ENCODE measurements around the gene CSNK1G3. TPM values are rescaled to one million over a fixed set of nuclear protein-coding genes. Genes with fewer than 3 reads are reported as not detected.
"Not testable (repeated sequence)": the region's sequence is repeated elsewhere in the genome, so short reads cannot be mapped to it uniquely, and the experiment has no call there.

Gene CSNK1G3
- total RNA-seq, 1 experiment from 2014 or later = 21.6 TPM

- H3K4me3 ChIP-seq (ENCODE audit: low read length) = no peak overlapping the region
- TF ChIP-seq, protein P1, sequence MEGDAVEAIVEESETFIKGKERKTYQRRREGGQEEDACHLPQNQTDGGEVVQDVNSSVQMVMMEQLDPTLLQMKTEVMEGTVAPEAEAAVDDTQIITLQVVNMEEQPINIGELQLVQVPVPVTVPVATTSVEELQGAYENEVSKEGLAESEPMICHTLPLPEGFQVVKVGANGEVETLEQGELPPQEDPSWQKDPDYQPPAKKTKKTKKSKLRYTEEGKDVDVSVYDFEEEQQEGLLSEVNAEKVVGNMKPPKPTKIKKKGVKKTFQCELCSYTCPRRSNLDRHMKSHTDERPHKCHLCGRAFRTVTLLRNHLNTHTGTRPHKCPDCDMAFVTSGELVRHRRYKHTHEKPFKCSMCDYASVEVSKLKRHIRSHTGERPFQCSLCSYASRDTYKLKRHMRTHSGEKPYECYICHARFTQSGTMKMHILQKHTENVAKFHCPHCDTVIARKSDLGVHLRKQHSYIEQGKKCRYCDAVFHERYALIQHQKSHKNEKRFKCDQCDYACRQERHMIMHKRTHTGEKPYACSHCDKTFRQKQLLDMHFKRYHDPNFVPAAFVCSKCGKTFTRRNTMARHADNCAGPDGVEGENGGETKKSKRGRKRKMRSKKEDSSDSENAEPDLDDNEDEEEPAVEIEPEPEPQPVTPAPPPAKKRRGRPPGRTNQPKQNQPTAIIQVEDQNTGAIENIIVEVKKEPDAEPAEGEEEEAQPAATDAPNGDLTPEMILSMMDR (conservative IDR thresholded peaks at IDR 0.05; ENCODE audit: low read depth, low read length) = no peak
- TF ChIP-seq EZH2phosphoT487 (IDR thresholded peaks at IDR 0.05; ENCODE audit: borderline replicate concordance, low read length) = no peak
- no peak for TF ChIP-seq EZH2 (IDR thresholded peaks at IDR 0.05; ENCODE audit: low read length, unreplicated experiment)
- BruUV-seq (replicated peaks) = no TSS peak
- no peaks in the 10 kb centered on the region for H3K4me1 ChIP-seq (ENCODE audit: insufficient read depth, low read length)
- H4K20me1 ChIP-seq (ENCODE audit: low read length) = no peaks in the 10 kb centered on the region
- H3K9ac ChIP-seq (ENCODE audit: low read length) = no peak overlapping the region
- peaks cover 17% of the 10 kb centered on the region; the same call in 1 of the 2 replicates for H3K9me3 ChIP-seq (ENCODE audit: low read length)
- intact Hi-C loops (cut with micrococcal nuclease) = no loop called here
- H2AFZ ChIP-seq (ENCODE audit: low read length) = no peak overlapping the region
- no peak overlapping the region for H3K4me2 ChIP-seq (ENCODE audit: low read length)
- ChIA-PET CTCF (no interaction called here), POLR2A (ENCODE audit: unreplicated experiment) (no interaction called here)
- H3K79me2 ChIP-seq (ENCODE audit: low read length) = no peaks in the 10 kb centered on the region
- DNase-seq = no peak
- H3K36me3 ChIP-seq (ENCODE audit: low read depth, low read length) = no peaks in the 10 kb centered on the region
- no peak overlapping the region for H3K27ac ChIP-seq (ENCODE audit: low read length)
- H3K9me2 ChIP-seq (replicated peaks; ENCODE audit: low read length) = no peaks in the 10 kb centered on the region
- no peak for ATAC-seq
- no peaks in the 10 kb centered on the region for H3K27me3 ChIP-seq (ENCODE audit: low read length)
- H3F3A ChIP-seq (ENCODE audit: low read length, unreplicated experiment) = no peaks in the 10 kb centered on the region
These were observed 114.1 kb downstream of the CSNK1G3 start for GRCh38 chr5:123626051-123626450.

DNA sequence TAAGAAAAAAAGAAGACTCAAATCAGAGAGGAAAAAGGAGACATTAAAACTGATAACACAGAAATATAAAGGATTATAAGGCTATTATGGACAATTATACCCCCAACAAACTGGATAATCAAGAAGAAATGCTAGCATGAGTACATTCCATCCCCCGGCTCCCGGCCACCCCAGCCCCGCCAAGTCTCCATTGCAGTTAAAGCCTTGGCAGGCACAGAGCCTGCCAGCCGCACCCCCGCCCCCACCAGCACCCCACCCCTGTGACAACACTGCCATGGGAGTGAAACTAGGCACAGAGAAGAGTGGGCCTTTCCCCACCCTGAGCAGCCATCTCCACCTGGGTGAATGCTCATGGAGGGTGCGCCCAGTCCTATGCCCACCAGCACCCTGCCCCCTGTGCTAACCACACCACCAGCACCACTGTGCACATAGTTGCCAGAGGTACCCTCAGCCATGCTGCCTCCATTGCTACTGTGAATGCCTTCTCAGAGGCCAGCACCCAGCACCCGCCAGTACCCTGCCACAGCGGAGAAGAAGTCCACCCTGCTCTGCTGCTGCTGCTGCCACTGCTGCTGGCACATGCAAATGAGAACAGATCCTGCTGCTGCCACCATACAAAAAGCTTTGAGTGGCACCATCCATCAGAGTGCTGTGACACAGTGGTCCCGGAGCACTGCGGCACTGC, 117.0 kb downstream of the CSNK1G3 start:
- Histone ChIP-seq H3K27ac (ENCODE audit: low read length) (no peak overlapping the region), H2AFZ (ENCODE audit: low read length) (no peak overlapping the region), H3K9me3 (ENCODE audit: low read length) (peaks cover 17% of the 10 kb centered on the region; the same call in 1 of the 2 replicates), H3F3A (ENCODE audit: low read length, unreplicated experiment) (no peaks in the 10 kb centered on the region), H3K4me1 (ENCODE audit: insufficient read depth, low read length) (no peaks in the 10 kb centered on the region), H3K4me2 (ENCODE audit: low read length) (no peak overlapping the region), H3K27me3 (ENCODE audit: low read length) (no peaks in the 10 kb centered on the region), H3K79me2 (ENCODE audit: low read length) (no peaks in the 10 kb centered on the region), H3K9me2 (replicated peaks; ENCODE audit: low read length) (no peaks in the 10 kb centered on the region), H3K9ac (ENCODE audit: low read length) (no peak overlapping the region), H3K36me3 (ENCODE audit: low read depth, low read length) (no peaks in the 10 kb centered on the region), H4K20me1 (ENCODE audit: low read length) (no peaks in the 10 kb centered on the region), H3K4me3 (ENCODE audit: low read length) (no peak overlapping the region)
- no peak for DNase-seq
- ChIA-PET CTCF (no interaction called here), POLR2A (ENCODE audit: unreplicated experiment) (no interaction called here)
- no TSS peak for BruUV-seq (replicated peaks)
- no peak for ATAC-seq
- intact Hi-C loops (cut with micrococcal nuclease) = no loop called here
- TF ChIP-seq EZH2 (IDR thresholded peaks at IDR 0.05; ENCODE audit: low read length, unreplicated experiment) (no peak), EZH2phosphoT487 (IDR thresholded peaks at IDR 0.05; ENCODE audit: borderline replicate concordance, low read length) (no peak)
- TF ChIP-seq, protein P1 (conservative IDR thresholded peaks at IDR 0.05; ENCODE audit: low read depth, low read length) = no peak

DNA sequence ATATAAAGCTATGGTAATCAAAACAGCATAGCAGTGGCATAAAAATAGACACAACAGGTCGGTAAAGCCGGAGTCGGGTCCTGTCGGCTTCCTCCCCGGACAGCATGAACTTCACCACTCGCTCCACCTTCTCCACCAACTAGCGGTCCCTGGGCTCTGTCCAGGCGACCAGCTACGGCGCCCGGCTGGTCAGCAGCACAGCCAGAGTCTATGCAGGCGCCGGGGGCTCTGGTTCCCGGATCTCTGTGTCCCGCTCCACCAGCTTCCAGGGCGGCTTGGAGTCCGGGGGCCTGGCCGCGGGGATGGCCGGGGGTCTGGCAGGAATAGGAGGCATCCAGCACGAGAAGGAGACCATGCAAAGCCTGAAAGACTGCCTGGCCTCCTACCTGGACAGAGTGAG, 124.0 kb downstream of the CSNK1G3 start:
- no peaks in the 10 kb centered on the region for H4K20me1 ChIP-seq (ENCODE audit: low read length)
- TF ChIP-seq EZH2 (IDR thresholded peaks at IDR 0.05; ENCODE audit: low read length, unreplicated experiment) (no peak), EZH2phosphoT487 (IDR thresholded peaks at IDR 0.05; ENCODE audit: borderline replicate concordance, low read length) (no peak)
- TF ChIP-seq, protein P1 (conservative IDR thresholded peaks at IDR 0.05; ENCODE audit: low read depth, low read length) = no peak
- no peaks in the 10 kb centered on the region for H3K4me1 ChIP-seq (ENCODE audit: insufficient read depth, low read length)
- no peak for ATAC-seq
- no TSS peak for BruUV-seq (replicated peaks)
- intact Hi-C loops (cut with micrococcal nuclease) = no loop called here
- H3F3A ChIP-seq (ENCODE audit: low read length, unreplicated experiment) = no peaks in the 10 kb centered on the region
- H3K27me3 ChIP-seq (ENCODE audit: low read length) = no peaks in the 10 kb centered on the region
- no peaks in the 10 kb centered on the region for H3K36me3 ChIP-seq (ENCODE audit: low read depth, low read length)
- H3K79me2 ChIP-seq (ENCODE audit: low read length) = no peaks in the 10 kb centered on the region
- H3K4me2 ChIP-seq (ENCODE audit: low read length) = no peak overlapping the region
- no peak overlapping the region for H3K9ac ChIP-seq (ENCODE audit: low read length)
- no peak overlapping the region for H2AFZ ChIP-seq (ENCODE audit: low read length)
- H3K9me2 ChIP-seq (replicated peaks; ENCODE audit: low read length) = no peaks in the 10 kb centered on the region
- no peak for DNase-seq
- ChIA-PET CTCF (no interaction called here), POLR2A (ENCODE audit: unreplicated experiment) (no interaction called here)
- H3K4me3 ChIP-seq (ENCODE audit: low read length) = no peak overlapping the region
- no peak overlapping the region for H3K27ac ChIP-seq (ENCODE audit: low read length)
- no peaks in the 10 kb centered on the region for H3K9me3 ChIP-seq (ENCODE audit: low read length)

- POLR2A ChIA-PET (ENCODE audit: unreplicated experiment); H3K36me3 ChIP-seq (ENCODE audit: low read depth, low read length); BruUV-seq (replicated peaks); H3K9ac ChIP-seq (ENCODE audit: low read length); H2AFZ ChIP-seq (ENCODE audit: low read length); H3K4me2 ChIP-seq (ENCODE audit: low read length); H3F3A ChIP-seq (ENCODE audit: low read length, unreplicated experiment); intact Hi-C loops (cut with micrococcal nuclease); DNase-seq; CTCF ChIA-PET; H3K27me3 ChIP-seq (ENCODE audit: low read length); H3K9me3 ChIP-seq (ENCODE audit: low read length); H3K27ac ChIP-seq (ENCODE audit: low read length); H3K79me2 ChIP-seq (ENCODE audit: low read length); H3K4me3 ChIP-seq (ENCODE audit: low read length); H4K20me1 ChIP-seq (ENCODE audit: low read length); ATAC-seq; H3K9me2 ChIP-seq (replicated peaks; ENCODE audit: low read length); H3K4me1 ChIP-seq (ENCODE audit: insufficient read depth, low read length): not testable (repeated sequence)
These were observed 125.1 kb downstream of the CSNK1G3 start for GRCh38 chr5:123637028-123637427.
